ENCODE data around the gene LRIG1. TPM values are rescaled to one million over a fixed set of nuclear protein-coding genes. Genes with fewer than 3 reads are reported as not detected.

Gene LRIG1, protein sequence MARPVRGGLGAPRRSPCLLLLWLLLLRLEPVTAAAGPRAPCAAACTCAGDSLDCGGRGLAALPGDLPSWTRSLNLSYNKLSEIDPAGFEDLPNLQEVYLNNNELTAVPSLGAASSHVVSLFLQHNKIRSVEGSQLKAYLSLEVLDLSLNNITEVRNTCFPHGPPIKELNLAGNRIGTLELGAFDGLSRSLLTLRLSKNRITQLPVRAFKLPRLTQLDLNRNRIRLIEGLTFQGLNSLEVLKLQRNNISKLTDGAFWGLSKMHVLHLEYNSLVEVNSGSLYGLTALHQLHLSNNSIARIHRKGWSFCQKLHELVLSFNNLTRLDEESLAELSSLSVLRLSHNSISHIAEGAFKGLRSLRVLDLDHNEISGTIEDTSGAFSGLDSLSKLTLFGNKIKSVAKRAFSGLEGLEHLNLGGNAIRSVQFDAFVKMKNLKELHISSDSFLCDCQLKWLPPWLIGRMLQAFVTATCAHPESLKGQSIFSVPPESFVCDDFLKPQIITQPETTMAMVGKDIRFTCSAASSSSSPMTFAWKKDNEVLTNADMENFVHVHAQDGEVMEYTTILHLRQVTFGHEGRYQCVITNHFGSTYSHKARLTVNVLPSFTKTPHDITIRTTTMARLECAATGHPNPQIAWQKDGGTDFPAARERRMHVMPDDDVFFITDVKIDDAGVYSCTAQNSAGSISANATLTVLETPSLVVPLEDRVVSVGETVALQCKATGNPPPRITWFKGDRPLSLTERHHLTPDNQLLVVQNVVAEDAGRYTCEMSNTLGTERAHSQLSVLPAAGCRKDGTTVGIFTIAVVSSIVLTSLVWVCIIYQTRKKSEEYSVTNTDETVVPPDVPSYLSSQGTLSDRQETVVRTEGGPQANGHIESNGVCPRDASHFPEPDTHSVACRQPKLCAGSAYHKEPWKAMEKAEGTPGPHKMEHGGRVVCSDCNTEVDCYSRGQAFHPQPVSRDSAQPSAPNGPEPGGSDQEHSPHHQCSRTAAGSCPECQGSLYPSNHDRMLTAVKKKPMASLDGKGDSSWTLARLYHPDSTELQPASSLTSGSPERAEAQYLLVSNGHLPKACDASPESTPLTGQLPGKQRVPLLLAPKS
- polyA plus RNA-seq (ENCODE audit: insufficient read length in 4 of 4) = 10 to 100 TPM; 21.2 to 27.7 (median 26.2) TPM

DNA sequence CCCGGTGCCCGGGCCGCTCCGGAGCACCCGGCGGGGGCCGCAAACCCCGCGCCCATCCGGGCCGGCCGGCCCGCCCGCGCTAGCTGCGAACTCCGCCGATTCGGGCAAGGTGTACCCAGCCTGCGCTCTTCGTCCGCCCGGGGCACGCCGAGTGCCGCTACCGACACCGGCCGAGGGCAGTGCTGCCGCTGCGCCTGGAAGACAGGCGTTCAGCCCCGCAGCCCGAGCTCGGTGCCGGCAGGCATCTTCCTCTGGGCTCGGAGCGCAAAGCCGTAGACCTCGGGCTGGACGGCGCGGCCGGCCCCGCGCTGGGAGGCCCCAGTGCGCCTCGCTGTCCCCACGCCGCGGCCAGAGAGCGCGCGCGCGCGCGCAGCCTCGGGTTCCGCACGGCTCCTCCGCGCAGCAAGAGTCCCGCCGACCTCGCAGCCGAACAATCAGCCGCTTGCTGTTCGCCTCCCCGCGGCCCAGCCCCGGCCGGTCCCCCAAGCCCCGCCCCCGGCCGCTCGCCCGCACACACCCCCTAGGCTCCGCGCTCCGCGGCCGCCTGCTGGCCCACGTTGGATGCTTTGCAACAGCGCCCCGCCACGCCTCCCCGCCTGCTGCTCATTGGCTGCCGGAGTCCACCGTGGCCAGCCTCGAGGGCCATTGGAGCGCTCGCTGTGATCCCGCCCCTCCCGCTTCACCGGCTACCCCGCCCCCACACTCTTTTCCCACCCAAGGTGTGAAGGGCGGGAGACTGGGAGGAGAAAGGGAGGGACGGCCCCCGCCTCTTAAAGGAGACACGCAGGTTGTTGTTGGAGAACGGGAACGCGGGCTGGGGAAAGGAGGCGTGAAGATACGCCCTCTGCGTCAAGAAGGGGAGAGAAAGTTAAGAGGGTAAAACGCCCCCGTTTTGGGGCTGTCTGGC lies at the start of gene LRIG1:
TSS of gene LRIG1 (minus strand) at position 447 of the 907 bp plus-strand sequence. CDS start 615 bp downstream, outside the sequence.
- DNase-seq (ENCODE audit: low read depth in 4 of 4, low spot score in 3 of 4) = peak; percentile 90 to 96 (median 94)

DNA sequence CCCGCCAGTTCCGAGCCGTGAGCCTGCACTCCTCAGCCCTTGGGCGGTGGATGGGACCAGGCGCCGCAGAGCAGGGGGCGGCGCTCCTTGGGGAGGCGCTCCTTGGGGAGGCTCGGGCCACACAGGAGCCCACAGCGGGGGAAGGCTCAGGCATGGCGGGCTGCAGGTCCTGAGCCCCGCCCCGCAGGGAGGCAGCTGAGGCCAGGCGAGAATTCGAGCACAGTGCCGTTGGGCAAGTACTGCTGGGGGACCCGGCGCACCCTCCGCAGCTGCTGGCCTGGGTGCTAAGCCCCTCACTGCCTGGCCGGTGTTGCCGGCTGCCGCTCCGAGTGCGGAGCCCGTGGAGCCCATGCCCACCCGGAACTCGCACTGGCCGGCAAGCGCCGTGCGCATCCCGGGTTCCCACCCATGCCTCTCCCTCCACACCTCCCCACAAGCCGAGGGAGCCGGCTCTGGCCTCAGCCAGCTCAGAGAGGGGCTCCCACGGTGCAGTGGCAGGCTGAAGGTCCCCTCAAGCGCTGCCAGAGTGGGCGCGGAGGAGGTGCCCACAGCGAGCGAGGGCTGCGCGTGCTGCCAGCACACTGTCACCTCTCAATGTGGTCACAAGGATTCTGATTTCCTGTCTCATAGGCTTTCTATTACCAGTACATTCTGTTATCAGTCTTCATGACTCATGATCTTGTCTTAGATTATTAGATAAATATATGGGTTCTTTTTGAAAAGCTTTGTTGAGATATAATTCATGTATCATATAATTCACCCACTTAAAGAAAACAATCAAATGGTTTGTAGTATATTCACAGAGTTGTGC lies 44.0 kb upstream of the LRIG1 start:
- DNase-seq (ENCODE audit: low read depth in 4 of 4, low spot score in 3 of 4) = no peak

DNA sequence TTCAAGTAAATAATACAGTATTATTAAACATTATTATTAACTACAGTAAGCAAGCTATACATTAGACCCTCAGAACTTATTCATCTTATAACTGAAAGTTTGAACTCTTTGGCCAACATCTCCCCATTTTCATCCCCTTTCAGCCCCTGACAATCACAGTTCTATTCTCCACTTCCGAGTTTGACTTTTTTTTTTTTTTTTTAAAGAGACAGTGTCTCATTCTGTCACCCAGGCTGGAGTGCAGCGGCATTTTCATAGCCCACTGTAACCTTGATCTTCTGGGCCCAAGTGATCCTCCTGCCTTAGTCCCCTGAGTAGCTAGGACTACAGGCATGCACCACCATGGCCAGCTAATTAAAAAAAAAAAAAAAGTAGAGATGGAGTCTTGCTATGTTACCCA lies 41.3 kb upstream of the LRIG1 start:
- DNase-seq (ENCODE audit: low read depth in 4 of 4, low spot score in 3 of 4) = no peak

DNA sequence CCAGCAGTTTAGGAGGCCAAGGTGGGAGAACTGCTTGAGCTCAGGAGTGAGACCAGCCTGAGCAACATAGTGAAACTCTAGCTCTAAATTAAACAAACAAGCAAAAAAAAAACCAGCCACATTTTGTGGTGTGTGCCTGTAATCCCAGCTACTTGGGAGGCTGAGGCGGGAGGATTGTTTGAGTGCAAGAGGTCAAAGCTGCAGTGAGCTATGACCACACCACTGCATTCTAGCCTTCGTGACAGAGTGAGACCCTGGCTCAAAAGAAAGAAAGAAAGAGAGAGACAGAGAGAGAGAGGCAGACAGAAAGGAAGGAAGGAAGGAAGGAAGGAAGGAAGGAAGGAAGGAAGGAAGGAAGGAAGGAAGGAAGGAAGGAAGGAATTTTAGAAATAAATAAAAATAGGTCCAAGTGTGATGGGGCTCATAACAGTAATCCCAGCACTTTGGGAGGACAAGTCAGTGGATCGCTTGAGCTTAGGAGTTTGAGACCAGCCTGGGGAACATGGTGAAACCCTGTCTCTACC lies 38.7 kb upstream of the LRIG1 start:
- no peak for DNase-seq (ENCODE audit: low read depth in 4 of 4, low spot score in 3 of 4)

DNA sequence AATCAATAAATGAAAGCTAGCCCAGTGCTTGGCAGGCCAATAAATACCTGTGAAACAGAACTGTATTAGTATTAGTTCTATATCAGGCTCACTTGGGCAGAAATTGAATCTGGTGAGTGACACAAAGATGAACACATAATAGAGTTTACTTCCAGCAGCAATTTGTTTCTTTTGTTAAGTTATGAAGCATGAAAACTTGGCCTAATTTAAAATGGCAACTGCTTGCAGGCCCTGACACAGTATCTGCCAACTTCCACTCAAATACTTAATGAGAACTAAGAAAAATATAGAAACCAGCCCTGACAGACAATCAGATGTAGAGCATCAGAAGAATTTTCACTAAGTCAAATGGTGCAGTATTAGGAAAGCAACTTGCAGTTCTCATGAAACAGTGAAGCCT lies 37.6 kb upstream of the LRIG1 start:
- DNase-seq (ENCODE audit: low read depth in 4 of 4, low spot score in 3 of 4) = no peak

DNA sequence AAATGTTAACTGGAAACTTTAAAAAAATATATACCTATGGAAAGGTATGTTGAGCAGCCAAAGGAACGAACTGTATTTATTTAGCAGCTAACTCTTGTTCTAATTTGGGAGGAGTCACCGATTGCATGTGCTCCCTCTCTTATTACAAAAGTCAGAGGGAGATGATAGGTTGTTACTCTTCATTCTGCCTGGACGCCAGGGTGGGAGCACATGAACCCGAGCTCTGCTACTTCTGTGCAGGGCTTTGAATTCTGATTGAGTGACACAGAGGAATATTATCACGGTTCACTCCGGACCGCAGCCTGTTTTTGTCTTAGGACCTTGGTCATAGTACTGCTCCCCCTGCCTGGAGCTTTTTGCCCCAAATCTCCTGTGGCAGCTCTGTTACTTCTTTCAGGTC lies 36.9 kb upstream of the LRIG1 start:
- DNase-seq (ENCODE audit: low read depth in 4 of 4, low spot score in 3 of 4) = no peak

DNA sequence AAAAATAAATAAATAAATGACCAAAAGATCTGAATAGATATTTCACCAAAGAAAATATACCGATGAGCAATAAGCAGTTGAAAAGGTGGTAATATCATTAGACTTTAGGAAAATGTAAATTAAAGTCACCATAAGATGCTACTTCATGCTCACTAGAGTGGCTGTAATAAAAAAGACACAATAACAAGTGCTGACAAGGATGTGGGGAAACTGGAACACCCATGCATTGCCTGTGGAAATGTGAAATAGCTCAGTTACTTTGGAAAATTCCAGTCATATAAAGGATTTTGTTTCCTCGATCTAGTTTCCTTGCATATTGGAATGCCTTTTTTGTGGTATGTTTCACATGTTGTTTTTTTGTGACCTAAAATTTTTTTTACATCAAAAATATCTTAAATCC lies 36.0 kb upstream of the LRIG1 start:
- DNase-seq (ENCODE audit: low read depth in 4 of 4, low spot score in 3 of 4) = no peak

DNA sequence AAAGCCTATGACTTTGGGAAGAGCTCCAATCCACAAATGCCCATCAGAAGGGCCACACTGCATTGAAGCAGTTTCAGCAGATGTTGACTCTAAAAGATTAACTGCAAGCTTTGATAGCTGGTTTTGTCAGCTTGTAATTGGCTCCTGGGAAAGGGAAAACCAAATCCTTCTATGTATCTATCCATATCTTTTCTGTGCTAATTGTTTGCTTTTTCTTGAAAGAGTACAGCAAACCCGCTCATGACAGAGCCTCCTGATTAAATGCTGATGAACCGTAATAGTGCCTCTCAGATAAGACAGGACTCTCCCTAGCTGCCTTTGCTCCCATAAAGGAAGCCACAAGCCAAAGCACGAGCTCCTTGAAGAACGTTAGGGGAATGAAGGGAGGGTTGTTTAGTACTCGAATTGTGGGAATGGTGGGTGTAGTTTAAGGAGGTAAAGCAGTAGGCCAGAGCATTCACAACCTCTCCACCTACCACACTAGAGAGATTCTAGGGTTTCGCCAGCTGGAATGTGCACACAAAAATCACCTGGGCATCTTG lies 33.6 kb upstream of the LRIG1 start:
- no peak for DNase-seq (ENCODE audit: low read depth in 4 of 4, low spot score in 3 of 4)

DNA sequence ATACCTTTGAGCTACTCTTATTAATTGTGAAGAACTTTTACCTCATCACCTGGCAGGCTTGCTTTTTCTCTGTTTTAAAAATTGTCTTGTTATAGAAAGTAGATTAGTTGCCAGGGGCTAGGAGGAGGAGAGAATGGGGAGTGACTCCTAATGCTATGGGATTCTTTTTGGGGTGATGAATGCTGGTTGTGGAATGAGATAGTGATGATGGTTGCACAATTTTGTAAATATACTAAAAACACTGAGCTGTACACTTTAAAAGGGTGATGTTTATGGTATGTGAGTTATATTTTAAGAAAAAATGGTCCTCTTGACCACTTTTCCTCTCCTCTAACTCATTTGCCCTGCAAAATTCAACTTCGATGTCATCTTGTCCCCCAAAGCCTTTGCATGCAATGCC lies 31.8 kb upstream of the LRIG1 start:
- no peak for DNase-seq (ENCODE audit: low read depth in 4 of 4, low spot score in 3 of 4)

DNA sequence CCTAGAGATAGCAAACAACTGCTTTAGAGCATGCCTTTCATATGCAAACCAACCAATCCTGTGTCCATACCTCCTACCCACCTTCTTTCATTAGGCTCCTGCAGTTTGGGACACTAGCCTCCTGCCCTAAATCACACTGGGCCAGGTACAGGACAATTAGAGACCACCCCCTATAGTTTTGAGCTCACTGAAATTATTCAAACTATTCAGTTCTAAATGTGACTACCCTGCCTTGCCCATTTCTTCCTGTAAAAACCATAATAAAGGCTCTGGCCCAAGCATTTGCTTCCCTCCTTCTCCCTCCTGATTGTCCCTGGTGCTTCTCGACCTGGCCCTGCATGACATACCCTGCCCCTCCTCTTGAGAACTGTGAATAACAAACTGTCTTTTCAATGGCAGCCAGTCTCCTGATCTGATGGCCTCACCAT lies 31.4 kb upstream of the LRIG1 start:
- no peak for DNase-seq (ENCODE audit: low read depth in 4 of 4, low spot score in 3 of 4)

DNA sequence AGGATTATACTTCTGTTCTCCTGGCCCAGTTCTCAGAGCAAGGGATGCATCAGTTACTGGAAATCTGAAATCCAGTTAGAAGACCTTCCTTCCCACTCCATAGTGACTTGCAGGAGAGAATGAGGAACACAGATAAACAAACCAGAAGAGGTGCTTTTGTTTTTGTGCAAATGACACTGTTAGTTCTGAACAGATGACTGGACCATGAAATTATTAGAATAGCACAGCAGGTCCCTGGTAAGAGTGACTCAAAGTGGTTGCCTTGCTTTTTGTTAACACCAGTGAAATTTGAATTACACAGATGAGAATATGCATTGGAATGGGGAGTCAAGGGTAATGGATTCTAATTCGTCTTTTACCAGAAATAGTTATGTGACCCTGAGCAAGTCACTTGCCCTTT lies 30.4 kb upstream of the LRIG1 start:
- no peak for DNase-seq (ENCODE audit: low read depth in 4 of 4, low spot score in 3 of 4)

DNA sequence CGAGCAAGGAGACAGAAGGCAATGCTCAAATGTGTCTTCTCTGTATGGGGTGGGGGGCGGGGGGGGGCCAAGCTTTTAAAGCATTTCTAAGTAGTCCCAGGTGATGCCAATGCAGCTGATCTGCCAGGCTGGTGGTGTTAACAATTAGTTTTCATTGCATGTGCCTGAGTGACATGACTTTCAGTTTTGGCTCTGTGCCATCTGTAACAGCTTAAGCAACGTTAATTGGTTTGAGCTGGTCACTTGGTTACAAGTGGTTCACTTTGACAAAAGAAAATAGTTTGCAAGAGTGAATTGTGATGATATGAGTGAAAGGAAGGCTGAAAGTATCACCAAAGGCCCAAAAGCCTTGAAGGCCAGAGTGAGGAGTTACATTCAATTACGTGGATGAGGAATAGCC lies 26.4 kb upstream of the LRIG1 start:
- DNase-seq (ENCODE audit: low read depth in 4 of 4, low spot score in 3 of 4) = no peak

DNA sequence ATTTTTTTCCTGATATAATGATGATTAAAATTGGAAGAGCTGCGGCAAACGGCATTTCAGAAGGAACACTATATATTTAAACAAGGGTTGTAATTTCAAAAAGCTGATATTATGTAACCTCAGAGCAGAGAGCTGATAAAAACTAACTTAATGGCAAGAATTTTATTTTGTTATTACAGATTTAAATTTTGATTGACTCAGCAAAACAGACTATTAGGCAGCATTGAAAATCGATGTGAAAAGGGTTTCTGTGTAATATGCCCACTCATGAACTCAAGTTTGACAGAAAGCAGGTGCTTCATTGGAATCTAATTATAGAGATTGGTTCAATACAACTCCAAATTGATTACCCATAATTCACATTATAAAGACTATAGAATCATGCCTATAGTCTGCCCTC lies 24.9 kb upstream of the LRIG1 start:
- DNase-seq (ENCODE audit: low read depth in 4 of 4, low spot score in 3 of 4) = no peak

DNA sequence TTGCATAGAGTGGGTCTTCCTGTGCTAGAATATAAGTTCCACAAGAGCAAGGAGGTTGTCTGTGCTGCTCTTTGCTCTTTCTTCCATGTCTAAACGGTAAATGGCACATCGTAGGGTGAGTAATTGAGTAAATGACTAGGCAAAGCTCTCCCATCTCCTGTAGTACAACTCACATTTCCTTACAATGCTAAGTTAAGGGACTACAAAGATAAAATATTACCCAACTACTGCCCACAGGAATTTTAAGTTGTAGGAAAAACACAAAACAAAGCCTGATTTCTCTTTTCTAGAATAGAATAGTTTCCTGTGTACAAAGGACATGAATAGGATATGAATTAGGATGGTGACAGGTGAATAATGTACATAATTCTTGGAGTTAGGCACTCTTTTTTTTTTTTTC lies 19.9 kb upstream of the LRIG1 start:
- DNase-seq (ENCODE audit: low read depth in 4 of 4, low spot score in 3 of 4) = no peak

DNA sequence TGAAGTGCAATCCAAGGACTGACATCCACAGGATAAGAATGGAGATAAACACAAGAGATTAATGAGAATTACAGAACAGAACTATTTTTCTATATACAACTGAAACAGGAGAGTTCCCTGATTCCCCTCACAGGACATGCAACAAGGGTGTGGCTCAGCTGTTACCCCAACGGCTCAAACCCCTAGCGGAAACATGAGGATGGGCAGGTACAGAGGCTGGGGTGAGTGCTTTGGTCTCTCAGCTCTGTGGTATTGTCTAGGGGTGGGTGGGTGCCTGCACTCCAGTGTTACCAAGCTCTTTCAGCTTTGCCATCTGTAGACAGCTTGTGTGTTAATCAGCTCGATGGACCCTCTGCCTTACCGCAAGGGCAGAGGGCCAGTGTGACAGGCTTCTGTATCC lies 17.8 kb upstream of the LRIG1 start:
- no peak for DNase-seq (ENCODE audit: low read depth in 4 of 4, low spot score in 3 of 4)

DNA sequence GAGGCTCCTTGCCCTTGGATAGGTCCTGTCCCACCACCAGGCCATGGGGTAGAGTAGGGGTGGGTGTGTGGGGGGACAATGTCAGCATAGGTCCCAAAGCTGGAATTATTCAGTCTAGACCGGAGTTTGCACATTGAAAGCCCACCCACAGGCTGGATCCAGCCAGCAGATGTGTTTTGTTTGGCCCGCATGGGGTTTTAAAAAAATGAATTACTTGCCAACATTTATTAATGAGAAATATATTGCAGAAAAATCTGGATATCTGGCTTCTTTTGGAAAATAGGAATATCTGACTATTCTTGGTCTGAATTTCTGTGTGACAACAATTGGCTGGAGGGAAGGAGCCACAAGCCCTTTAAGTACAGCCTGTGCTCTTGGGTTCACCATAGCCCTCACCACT lies 17.3 kb upstream of the LRIG1 start:
- no peak for DNase-seq (ENCODE audit: low read depth in 4 of 4, low spot score in 3 of 4)

DNA sequence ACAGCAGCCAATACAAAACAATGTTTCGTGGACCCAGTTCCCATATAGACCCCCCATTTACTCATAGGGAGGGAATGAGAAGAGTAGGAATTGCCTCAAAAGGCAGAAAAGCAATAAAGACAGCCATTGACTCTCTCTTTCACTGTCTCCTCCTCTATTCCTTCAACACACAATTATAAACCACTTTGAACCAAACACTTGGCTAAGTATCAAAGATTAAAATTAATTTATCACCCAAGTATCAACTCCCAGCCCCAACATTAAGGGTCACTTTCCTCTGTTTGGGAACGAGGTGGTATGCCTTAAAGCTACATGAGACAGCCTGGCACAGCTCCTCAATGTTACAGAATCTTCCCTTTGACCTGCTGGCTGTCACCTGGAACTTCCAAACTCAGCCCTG lies 16.4 kb upstream of the LRIG1 start:
- no peak for DNase-seq (ENCODE audit: low read depth in 4 of 4, low spot score in 3 of 4)

DNA sequence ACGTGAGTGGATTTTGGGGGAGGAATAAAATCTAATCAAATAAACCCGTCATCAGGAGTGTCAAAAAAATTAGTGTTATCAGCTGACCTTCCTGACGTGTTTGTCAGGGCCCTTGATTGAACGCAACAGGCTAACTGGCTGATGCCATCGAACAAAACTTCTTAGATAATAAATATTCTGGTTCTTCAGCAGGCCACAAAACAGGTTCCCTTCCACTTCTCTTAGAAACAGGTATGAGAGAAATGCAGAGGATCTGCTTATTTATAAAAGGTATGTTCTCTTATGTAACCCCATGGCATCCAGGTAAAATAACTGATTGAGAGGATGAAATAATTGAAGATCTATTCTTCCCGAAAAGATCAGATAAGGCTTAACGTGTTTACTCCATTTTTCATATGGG lies 7.6 kb upstream of the LRIG1 start:
- DNase-seq (ENCODE audit: low read depth in 4 of 4, low spot score in 3 of 4) = no peak
